NCI-H2107 treated with DMSO at 0.1 percent for 48 hours (cell line): Measurements from ENCODE around the gene SLC6A2.

Experiments used
- DNase-seq: peaks from one replicate; lab custom pipeline; 2025; ENCODE audit not compliant: unreplicated experiment; lab: John Stamatoyannopoulos, UW

SLC6A2 gene

DNA sequence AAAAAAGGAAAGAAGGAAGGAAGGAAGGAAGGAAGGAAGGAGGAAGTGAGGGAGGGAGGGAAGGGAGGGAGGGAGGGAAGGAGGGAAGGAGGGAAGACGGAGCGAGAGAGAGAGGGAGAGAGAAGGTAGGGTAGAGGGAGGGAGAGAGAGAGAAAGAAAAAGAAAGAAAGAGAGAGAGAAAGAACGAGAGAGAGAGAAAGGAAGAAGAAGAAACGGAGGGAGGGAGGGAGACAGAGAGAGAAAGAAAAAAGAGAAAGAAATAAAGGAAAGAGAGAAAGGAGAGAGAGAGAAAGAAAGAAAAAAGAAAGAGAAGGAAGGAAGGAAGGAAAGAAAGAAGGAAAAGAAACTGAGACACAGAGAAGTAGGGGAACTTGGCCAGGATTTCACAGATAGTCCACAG, 8.4 kb upstream of the SLC6A2 start:
- DNase-seq, result no peak

DNA sequence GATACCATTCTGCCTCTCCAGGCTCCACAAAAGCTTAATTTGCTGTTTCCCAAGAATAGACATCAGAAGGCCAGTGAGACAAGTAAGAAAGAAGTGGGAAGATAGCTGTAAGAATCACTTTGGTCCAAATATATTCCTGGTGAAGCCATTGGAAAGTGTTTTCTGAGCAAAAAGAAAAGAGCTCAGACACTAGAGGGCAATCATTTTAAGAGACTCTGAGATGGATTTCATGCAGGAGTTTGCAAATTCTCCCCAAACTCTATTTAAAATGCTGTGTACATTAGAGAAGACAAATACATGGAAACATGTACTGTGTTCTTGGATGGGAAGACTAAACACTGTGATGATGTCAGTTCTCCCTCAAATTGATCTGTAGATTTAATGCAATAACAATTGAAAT, 8.0 kb upstream of the SLC6A2 start:
- DNase-seq, result no peak

DNA sequence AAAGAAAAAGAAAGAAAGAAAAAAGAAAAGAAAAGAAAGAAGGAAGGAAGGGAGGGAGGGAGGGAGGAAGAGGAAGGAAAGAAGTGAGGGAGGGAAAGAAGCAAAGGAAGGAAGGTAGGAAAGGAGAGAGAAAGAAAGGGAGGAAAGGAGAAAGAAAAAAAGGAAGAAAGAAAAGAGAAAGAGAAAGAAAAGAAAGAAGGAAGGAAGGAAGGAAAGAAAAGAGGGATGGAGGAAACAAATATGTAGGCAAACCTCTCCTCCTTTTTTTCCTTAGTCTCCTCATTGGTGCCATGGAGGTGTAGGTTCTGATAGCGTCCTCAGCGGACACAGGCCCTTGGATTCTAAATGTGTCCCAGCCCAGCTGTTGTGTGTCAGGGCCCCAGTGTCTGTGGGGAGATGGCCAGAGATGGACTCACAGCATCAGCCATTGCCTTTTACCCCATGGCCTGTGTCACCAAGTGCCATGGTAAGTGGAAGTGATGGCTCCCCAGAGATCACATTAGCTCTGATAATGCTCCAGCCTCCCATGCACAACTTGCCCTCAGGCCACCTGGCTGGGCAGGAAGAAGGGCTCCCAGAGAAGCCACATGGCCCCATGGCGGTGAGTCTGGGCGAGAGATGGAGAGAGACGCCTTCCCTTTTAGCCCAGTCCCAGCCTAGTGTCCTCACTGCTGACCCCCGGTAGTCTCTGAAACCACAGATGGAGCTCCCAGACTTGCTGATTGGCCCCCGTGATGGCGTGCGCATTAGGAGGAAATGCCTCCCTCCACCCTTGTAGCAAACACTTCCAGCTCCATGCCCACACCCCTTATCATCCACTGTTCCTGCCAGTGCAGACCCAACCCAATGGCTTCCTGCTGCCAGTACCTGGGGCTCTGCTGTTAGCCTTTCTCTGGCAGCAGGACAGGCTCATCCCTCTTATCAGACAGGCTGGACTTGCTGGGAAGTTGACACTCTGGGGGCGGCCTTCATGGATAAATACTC, 3.7 kb upstream of the SLC6A2 start:
- DNase-seq, result no peak

DNA sequence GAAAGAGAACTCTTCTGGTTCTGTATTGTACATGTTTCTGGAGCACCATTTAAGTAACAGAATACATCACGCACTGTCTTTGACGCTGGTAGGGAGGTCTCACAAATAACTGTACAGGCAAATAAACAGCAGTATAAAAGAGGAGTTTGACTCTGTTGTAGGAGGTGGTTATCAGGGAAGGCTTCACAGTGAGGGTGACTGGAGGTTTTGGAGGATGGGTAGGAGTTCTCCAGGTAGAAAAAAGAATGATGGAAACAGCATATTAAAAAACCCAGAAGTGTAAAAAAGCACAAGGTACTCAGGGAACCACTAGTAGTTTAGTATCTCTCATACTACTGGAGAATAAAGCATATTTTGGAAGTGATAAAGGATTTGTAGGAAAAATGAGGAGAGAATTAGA, 2.7 kb upstream of the SLC6A2 start:
- DNase-seq, result no peak

DNA sequence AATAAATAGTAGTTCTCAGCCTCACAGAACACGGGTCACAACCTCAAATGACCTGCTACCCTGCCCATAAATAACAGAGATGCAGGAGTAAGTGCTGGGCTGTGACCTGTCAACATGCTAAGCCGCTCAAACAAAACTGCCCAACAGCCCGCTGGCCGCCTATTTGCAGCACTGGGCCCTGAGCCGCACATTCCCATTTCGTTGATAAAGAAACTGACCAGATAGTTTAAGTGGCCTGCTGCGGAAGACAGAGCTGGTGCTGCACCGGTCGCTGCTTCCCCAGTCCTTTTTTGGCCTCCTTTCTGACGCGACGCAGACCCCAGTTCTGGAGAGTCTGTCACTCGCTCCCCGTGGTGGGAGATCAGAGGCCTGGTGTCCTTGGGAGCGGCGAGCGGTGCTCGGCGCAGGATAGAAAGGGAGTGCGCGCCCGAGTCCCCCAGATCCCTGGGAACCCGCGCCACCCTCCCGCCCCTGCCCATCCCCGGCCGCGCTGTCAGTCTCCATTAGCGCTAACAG, 349 bp upstream of the SLC6A2 start:
- no peak for DNase-seq

DNA sequence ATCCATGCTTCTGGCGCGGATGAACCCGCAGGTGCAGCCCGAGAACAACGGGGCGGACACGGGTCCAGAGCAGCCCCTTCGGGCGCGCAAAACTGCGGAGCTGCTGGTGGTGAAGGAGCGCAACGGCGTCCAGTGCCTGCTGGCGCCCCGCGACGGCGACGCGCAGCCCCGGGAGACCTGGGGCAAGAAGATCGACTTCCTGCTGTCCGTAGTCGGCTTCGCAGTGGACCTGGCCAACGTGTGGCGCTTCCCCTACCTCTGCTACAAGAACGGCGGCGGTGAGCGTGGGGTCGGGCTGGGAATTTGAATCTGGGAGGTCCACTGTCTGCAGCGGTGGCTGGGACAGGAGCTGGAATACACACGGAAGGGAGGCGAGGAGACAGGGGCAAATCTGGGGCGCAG, 904 bp downstream of the SLC6A2 start:
- DNase-seq, result no peak

DNA sequence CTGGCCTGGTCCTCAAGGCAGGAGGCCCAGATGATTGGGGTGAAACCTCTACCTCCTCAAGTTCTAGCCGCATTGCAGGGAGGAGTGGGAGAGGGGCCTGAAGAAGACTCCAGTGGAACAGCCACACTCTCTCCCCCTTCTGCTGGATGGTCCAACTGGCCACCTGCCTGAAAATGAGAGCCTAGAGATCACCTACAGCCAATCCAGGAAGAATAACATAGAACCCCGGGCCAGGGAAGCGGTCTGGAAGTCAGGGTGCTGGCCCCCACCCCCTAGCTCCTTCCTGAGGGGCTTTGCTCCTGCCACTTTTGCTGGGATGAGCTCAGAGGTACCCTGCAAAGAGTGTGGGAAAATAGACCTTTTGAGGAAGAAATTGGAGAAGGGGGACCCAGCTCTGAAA, 1.8 kb downstream of the SLC6A2 start:
- DNase-seq, result no peak

DNA sequence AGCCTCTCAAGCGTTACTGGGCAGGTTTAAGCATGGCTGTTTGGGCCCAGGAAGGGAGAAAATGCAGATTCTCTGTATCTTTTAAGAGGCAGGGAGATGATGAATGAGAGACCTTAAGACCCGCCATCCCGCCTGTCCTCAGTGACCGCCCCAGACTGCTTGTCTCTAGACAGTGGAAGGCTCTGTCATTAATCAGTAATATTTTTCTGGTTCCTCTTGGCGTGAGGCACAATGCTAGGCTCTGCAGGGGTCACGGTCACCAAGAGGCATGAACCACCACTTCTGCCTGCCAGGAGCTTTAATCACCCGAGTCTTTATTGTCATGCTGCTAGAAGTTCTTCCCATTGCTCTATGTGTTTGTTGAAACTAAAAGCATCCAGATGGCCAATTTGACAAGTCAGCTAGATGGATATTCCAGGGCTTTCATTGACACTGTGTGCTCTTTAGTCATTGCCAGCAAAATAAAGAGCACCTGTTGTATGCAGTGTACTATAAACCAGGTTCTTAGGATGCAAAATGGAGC, 3.2 kb downstream of the SLC6A2 start:
- DNase-seq, result no peak

DNA sequence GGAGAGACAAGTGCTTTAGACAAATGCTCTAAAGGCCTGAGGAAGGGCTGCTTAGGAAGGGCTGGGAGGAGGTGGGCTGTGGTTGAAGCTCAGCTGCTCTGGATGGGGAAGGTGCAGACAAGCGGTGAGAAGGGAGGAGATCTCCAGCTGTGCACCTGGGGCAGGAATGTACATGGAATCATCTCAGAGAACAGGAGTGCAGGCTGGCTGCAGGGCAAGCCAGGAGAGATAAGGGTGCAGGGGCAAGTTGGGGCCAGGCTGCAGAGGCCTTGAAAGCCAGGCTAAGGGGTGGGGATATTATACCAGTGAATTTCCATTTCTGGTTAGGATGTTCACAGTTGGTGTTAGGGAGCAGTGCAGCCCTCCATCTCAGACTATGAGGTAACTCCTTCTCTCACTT, 4.2 kb downstream of the SLC6A2 start:
- DNase-seq, result no peak

DNA sequence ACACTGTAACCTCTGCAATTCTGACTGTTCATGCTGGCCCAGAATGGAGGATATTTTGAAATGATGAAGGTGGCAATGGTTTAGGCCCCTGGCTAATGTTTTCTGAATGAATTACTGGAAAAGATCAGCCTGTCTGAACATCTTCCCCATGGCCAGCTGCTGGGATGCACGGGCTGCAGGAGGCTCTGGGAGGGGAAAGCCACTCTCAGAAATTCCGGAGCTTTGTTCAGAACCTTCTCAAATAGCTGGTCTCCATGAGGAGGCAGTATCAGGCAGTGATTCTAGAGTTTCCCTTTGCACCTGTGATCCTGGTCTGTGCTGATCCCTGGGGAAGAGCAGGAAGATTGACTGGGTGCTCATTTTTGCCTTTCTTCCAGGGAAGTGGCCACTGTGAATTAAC, 5.0 kb downstream of the SLC6A2 start:
- DNase-seq, result no peak

DNA sequence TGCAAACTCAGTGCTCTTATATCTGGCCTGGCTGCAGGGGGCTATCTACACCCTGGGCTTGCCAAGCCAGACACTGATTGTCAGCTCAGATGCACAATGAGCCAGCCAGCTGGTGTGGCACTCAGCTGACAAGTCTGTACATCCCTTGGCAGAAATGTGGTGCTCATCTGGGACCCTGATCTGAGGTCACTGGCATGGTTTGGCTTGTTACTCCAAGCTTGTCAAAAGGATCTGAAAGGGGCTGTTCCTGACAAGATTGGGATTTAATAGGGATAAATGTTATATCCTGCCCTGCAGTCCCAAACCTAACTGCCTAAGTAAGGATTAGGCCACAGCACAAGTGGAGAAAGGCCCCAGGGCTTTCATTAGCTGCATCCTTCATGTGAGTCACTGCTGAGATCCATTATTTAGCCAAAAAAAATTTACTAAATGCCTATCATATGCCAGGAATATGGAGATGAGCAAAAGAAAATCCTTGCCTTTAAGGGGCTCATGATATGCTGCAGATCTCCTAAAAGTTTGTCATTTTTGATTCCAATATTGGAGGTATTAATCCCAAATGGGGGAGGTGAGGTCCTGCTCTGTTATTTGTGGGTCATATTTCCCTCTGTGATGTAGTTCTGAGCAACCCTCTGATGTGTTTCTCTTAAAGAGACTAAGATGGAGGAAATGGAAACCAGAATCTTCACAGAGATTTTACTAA, 6.3 kb downstream of the SLC6A2 start:
- DNase-seq, result no peak

DNA sequence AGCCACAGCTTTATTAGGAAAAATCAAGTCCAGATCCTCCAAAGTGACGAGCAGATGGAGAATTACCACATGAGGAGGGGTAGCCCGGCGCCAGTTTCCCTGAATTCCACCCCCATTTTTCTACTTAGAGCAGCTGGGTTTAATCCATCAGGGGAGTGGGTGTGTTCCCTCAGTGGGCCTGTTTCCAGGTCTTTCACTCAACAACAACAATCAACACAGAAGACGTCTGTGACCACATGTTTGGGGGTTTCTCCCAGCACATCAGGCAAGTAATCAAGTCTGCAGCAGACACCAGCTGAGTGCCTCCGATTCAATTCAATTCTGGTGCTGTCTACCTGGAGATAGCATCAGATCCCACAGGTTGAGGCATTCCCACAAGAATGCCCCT, 6.8 kb downstream of the SLC6A2 start:
- no peak for DNase-seq

DNA sequence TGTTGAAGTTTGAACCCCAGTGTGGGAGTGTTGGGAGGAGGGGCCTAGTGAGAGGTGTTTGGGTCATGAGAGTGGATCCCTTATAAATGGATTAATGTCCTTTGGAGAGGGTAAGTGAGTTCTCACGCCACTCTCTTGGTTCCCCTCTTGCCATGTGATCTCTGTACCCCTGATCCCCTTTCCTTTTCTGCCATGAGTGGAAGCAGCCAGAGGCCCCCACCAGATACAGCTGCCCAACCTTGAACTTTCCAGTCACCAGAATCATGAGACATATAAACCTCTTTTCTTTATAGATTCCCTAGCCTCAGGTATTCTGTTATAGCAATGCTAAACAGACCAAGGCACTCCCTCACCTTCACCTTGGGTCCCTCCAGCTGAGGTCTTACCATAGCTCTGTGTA, 7.4 kb downstream of the SLC6A2 start:
- no peak for DNase-seq

DNA sequence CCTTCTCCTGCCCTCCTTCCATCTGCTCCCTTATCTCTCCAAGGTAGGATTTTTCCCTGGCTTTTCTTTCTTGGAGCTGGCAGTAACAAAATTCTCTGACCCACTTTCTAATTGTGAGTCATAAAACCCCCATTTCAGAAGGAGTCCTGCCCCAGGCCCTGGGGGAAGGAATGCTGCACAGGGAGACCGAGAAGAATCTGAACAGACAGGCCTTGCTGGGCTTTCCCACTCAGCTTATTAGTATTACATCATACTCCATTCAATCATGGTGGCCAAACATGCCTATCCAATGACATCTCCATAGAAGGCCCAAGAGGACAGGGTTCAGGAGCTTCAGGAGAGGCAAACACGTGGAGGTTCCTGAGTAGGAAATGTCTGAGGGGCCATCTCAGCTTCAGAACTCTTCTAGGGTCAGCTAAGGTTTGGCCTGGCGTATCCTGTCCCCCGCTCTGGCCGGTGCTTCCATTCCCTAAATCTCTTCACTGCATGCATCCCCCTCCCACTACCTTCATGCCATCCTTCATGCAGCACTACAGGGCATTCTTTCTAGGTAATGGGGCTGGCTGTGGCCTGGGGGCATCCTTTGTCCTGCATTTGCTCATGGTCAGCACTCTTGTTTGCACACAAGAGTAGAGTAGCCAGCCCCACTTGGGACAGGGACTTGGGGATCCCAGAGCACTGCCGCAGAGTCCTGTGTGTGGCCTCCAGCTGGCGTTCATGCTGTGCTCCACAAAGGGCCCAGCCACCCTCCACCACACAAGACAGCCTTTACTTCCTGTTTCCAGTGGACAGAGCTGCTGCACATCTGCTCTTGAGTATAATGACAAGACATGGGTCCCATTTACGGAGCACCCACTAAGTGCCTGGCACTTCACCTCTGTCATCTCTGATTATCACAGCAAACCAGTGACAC, 8.2 kb downstream of the SLC6A2 start:
- DNase-seq, result no peak

DNA sequence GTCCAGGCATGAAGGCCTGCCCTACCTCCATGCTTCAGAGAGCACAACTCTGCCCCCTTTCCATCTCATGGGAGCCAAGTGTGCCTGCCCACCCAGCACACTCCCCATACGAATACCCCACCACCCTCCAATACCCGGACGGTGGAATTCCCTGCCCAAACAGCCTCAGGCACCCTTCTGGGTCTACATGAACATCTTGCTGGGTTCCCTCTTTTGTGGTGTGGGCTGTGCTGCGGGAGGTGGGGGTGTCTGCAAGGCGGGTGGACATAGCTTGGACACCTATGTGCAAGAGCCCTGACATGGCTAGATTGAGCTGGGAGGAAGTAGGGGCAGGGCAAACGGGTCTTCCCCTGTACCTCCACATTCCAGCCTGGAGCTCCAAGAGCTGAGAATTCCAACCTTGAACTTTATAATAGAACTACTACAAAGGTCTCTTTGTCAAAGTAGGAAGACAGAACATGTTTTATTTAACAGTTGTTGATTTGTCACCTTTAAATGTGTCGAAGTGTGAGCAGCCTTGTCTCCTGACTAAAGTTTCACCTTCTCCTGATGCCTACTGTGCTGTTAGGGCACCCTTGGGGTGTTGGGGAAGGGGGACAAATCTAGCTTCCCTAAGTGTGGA, 9.1 kb downstream of the SLC6A2 start:
- no peak for DNase-seq

DNA sequence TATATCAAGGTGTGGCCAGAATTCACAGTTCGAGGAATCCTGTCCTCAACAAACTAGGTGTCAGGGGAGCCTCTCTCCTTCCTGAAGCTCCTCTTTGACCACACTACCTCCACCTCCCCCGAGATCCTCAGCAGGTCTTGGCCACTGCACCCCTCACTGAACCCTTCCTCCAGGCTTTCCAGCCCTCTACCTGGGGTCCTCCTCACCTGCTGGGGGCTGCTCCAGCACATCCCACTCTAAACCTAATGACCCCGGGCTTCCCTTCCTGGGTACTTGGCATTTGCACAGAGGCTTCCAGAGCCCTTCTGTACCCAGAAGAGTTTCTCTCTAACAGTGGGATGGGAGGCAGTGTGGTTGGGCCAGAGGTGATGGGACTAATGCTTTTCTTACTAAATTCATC, 9.7 kb downstream of the SLC6A2 start:
- no peak for DNase-seq

DNA sequence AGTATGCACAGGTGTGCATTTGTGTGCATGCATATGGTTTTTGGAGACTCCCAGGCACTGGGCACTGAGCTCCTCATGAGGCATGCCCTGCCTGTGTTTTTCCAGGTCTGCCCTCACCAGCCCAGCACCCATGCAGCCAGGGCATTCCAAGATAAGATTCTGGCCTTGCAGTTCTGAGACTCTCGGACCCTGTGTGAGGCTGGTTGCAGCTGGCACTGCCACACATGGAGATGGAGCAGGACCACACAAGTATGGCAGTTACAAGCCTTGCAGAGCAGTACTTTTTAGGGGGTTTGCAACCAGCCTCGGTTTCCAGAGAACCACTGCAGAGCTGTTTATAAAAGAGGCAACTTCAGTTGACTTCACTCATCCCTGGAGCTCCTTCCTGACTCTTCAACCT, 10.2 kb downstream of the SLC6A2 start:
- no peak for DNase-seq

DNA sequence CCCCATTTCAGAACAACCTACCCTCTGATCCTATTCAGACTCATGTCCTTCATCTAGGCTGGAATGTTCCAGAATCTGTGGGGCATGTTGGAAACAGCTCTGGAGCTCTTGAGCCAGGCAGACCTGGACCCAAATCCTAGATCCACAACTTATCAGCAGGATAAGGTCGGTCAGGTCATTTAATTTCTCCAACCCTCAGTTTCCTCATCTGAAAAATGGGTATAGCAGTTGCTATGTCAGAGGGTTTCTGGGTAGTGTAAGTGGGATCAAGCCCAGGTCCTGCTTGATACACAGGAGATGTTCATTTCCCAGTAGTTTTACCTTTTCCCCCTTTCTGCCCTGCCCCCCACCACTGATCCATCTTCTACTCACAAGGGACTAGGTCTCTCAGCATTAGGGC, 12.0 kb downstream of the SLC6A2 start:
- no peak for DNase-seq

DNA sequence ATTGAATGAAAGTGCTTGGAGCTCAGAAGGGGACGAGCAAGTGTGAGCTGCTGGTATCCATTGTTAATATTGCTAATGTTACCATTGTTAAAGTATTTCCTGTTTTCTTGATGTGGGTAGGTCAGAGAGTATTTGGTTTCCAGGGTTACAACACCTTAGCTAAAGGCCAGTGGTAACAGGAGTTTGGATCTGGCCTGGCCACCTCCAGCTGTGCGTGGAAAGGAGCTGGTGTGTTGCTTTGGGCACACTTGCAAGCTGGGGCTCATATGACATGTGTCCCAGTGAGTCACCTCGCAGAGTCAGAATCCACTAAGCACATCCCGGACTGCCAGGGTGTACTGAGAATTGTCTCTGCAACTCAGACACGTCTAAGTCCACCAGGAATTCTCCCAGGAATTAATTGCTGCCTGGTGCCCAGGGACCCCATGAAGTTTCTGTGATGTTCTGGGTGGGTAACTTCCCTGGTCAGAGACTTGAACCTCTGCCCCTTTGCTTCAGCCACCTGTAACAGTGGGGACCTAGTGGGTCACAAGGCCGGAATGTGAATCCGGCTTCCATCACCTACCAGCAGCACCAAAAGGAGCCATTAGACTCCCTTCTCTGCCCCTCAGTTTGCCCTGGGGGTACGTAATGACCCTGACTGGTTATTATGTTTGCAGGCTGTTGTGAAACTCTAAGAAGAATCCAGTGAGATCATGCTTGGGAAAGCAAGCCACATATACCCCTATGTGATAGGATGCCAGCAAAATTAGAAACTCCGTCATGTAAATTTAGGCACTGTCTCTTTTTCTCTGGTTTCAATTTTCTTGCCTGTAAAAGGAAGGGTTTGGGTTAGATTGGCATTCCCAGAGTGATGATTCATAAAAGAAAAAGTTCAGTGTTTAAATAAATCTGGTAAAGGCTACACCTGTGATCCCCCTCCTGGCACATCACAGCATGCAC, 12.8 kb downstream of the SLC6A2 start:
- DNase-seq, result no peak
